Fibroblast of lung (primary cell): ENCODE results near the gene PRKCD. TPM values are rescaled to one million over a fixed set of nuclear protein-coding genes. Genes with fewer than 3 reads are reported as not detected.

Experiments used
- DNase-seq, 2 donors: peaks; one replicate each; pipeline versions ENCODE4 v3.0.0 to v3.0.0-alpha.2; 2010; ENCODE audit warnings: low read depth in 2 of 2
- H2AFZ ChIP-seq: 2 replicates; pipeline ENCODE4 v1.5.1; 2012; ENCODE audit warnings: low read length, control low read depth, inconsistent platforms
- H3K27ac ChIP-seq: 2 replicates; pipeline ENCODE4 v1.5.1; 2011; ENCODE audit warnings: low read length, control low read depth; ENCODE audit not compliant: insufficient read depth
- H3K27me3 ChIP-seq: 2 replicates; pipeline ENCODE4 v1.5.1; 2011; ENCODE audit warnings: mild to moderate bottlenecking, low read length; ENCODE audit not compliant: control insufficient read depth, insufficient read depth
- H3K36me3 ChIP-seq: 2 replicates; pipeline ENCODE4 v1.5.1; 2011; ENCODE audit warnings: low read length; ENCODE audit not compliant: control insufficient read depth, insufficient read depth
- H3K4me1 ChIP-seq: 2 replicates; pipeline ENCODE4 v1.5.1; 2011; ENCODE audit warnings: low read length; ENCODE audit not compliant: control insufficient read depth, insufficient read depth; ENCODE audit errors: extremely low read depth
- H3K4me2 ChIP-seq: 2 replicates; pipeline ENCODE4 v1.5.1; 2011; ENCODE audit warnings: low read length, control low read depth; ENCODE audit not compliant: insufficient read depth; ENCODE audit errors: extremely low read depth
- H3K4me3 ChIP-seq, 4 experiments: fragments of 200-600 bp in 1 of 4; sonication (generic) in 1 of 4; replicated peaks in 1 of 4; 2 replicates each; pipeline ENCODE4 v1.5.1; 2011 to 2016; ENCODE audit warnings: low read length in 4 of 4, low read depth in 3 of 4, mild to moderate bottlenecking in 3 of 4, control low read depth in 2 of 4, inconsistent platforms in 1 of 4, mixed read lengths in 1 of 4; ENCODE audit not compliant: insufficient read depth in 1 of 4; ENCODE audit errors: control extremely low read depth in 1 of 4
- H3K79me2 ChIP-seq: 2 replicates; pipeline ENCODE4 v1.5.1; 2012; ENCODE audit warnings: mild to moderate bottlenecking, low read length, inconsistent platforms; ENCODE audit not compliant: control insufficient read depth, insufficient read depth
- H3K9ac ChIP-seq: 2 replicates; pipeline ENCODE4 v1.5.1; 2011; ENCODE audit warnings: mild to moderate bottlenecking, low read length, control low read depth; ENCODE audit not compliant: insufficient read depth
- H3K9me3 ChIP-seq: 2 replicates; pipeline ENCODE4 v1.5.1; 2012; ENCODE audit warnings: low read depth, low read length; ENCODE audit not compliant: control insufficient read depth, insufficient read depth
- H4K20me1 ChIP-seq: 2 replicates; pipeline ENCODE4 v1.5.1; 2011; ENCODE audit warnings: low read length; ENCODE audit not compliant: control insufficient read depth, insufficient read depth; ENCODE audit errors: extremely low read depth
- CTCF ChIP-seq, 2 donors: IDR thresholded peaks in 1 of 2; conservative IDR thresholded peaks in 1 of 2; 1 replicate in 1 of 2; 2 replicates in 1 of 2; pipeline ENCODE4 v1.5.1; 2011 to 2012; ENCODE audit warnings: low read length in 2 of 2, control low read depth in 1 of 2, inconsistent platforms in 1 of 2, low read depth in 1 of 2, mild to moderate bottlenecking in 1 of 2
- EZH2 ChIP-seq: IDR thresholded peaks from 2 replicates; pipeline ENCODE4 v1.5.1; 2012; ENCODE audit warnings: low read length, control low read depth, mild to moderate bottlenecking; ENCODE audit errors: missing control alignments
- polyA plus RNA-seq, 2 donors: library from polyadenylated mRNA; depleted of rRNA in 1 of 2; stranded (reverse) in 1 of 2; unstranded in 1 of 2; fragments of >200 nt; gene quantifications; 2 replicates each; pipeline ENCODE4 v1.2.1, GENCODE V29; 2011 to 2012; ENCODE audit warnings: missing spikeins in 1 of 2
- total RNA-seq: library from RNA; depleted of rRNA; stranded (reverse); fragments of >200 nt; gene quantifications from 2 replicates; pipeline ENCODE4 v1.2.1, GENCODE V29; 2014

Gene PRKCD
- total and polyA plus RNA-seq, 2 donors (not counting 1 experiment from before 2014, with no cell fraction given) = 3.8 to 21.2 TPM

- no peak for TF ChIP-seq EZH2
- no peak for TF ChIP-seq CTCF (conservative IDR thresholded peaks at IDR 0.05 in 1 of 2, IDR thresholded peaks at IDR 0.05 in 1 of 2; ENCODE audit: low read depth in 1 of 2, low read length in 2 of 2)
- no peaks in the 10 kb centered on the region for H4K20me1 ChIP-seq
- no peaks in the 10 kb centered on the region for H3K27me3 ChIP-seq
- H3K79me2 ChIP-seq = no peaks in the 10 kb centered on the region
- no peak overlapping the region for H2AFZ ChIP-seq
- no peak overlapping the region for H3K27ac ChIP-seq
- H3K4me1 ChIP-seq = peaks cover 6% of the 10 kb centered on the region
- no peak overlapping the region for H3K4me2 ChIP-seq
- no peak overlapping the region for H3K9ac ChIP-seq
- H3K4me3 ChIP-seq = no peak overlapping the region
- H3K36me3 ChIP-seq = no peaks in the 10 kb centered on the region
- DNase-seq = no peak
- no peaks in the 10 kb centered on the region for H3K9me3 ChIP-seq
These were observed 9.5 kb upstream of the PRKCD start for GRCh38 chr3:53151465-53151864.

- Histone ChIP-seq H3K4me2 (no peak overlapping the region), H3K9ac (no peak overlapping the region), H3K4me3 (no peak overlapping the region), H4K20me1 (no peaks in the 10 kb centered on the region), H3K79me2 (no peaks in the 10 kb centered on the region), H3K27me3 (peaks cover 6% of the 10 kb centered on the region), H3K27ac (no peak overlapping the region), H3K36me3 (no peaks in the 10 kb centered on the region), H2AFZ (no peak overlapping the region), H3K4me1 (peaks cover 6% of the 10 kb centered on the region), H3K9me3 (no peaks in the 10 kb centered on the region)
- no peak for DNase-seq
- TF ChIP-seq CTCF (conservative IDR thresholded peaks at IDR 0.05 in 1 of 2, IDR thresholded peaks at IDR 0.05 in 1 of 2; ENCODE audit: low read depth in 1 of 2, low read length in 2 of 2) = no peak
- no peak for TF ChIP-seq EZH2
These were observed 8.9 kb upstream of the PRKCD start for GRCh38 chr3:53151870-53152660.

- no peak for DNase-seq
- H3K9ac ChIP-seq = no peak overlapping the region
- H3K4me1 ChIP-seq = peaks cover 6% of the 10 kb centered on the region
- H3K27ac ChIP-seq = no peak overlapping the region
- H3K4me3 ChIP-seq = no peak overlapping the region
- TF ChIP-seq CTCF (conservative IDR thresholded peaks at IDR 0.05 in 1 of 2, IDR thresholded peaks at IDR 0.05 in 1 of 2; ENCODE audit: low read depth in 1 of 2, low read length in 2 of 2) (no peak), EZH2 (no peak)
- peaks cover 10% of the 10 kb centered on the region for H3K27me3 ChIP-seq
- H2AFZ ChIP-seq = no peak overlapping the region
- H3K4me2 ChIP-seq = no peak overlapping the region
- no peaks in the 10 kb centered on the region for H3K36me3 ChIP-seq
- H3K79me2 ChIP-seq = no peaks in the 10 kb centered on the region
- no peaks in the 10 kb centered on the region for H4K20me1 ChIP-seq
- H3K9me3 ChIP-seq = no peaks in the 10 kb centered on the region
These were observed 7.7 kb upstream of the PRKCD start for GRCh38 chr3:53153264-53153823.
